BJ (cell line): Measurements from ENCODE around the gene ITGB4. TPM values are rescaled to one million over a fixed set of nuclear protein-coding genes. Genes with fewer than 3 reads are reported as not detected.

Source experiments
- CTCF ChIA-PET: fragments of 350-600 bp; formaldehyde crosslinking; extraction: SDS; loops from one replicate; lab custom pipeline; 2021; ENCODE audit warnings: antibody characterized with exemption, inconsistent platforms; lab: Yijun Ruan, JAX
- POLR2A ChIA-PET: fragments of 300-600 bp; sonication (Branson Sonifier 250); formaldehyde crosslinking; extraction: SDS; loops from one replicate; lab custom pipeline; 2021; ENCODE audit warnings: antibody characterized with exemption; lab: Charles Lee
- DNase-seq: peaks from one replicate; pipeline ENCODE4 v3.0.0-alpha.2; 2011; ENCODE audit warnings: low read depth
- H3K27me3 ChIP-seq: 2 replicates; pipeline ENCODE4 v1.6.0; 2011; ENCODE audit warnings: low read length; ENCODE audit not compliant: control insufficient read depth, insufficient read depth
- H3K36me3 ChIP-seq: 2 replicates; pipeline ENCODE4 v1.5.1; 2011; ENCODE audit warnings: low read length; ENCODE audit not compliant: control insufficient read depth, insufficient read depth
- H3K4me3 ChIP-seq: 2 replicates; pipeline ENCODE4 v1.5.1; 2011; ENCODE audit warnings: low read depth, mild to moderate bottlenecking, control low read depth, low read length
- CTCF ChIP-seq: IDR thresholded peaks from 2 replicates; pipeline ENCODE4 v1.5.1; 2011; ENCODE audit warnings: low read depth, mild to moderate bottlenecking, control low read depth, inconsistent platforms, low read length, moderate library complexity; ENCODE audit not compliant: insufficient read depth
- polyA plus RNA-seq: library from polyadenylated mRNA; depleted of rRNA; stranded (reverse); fragments of >200 nt; gene quantifications from 2 replicates; pipeline ENCODE4 v1.2.3, GENCODE V29; 2011

The ITGB4 gene
- polyA plus RNA-seq, 1 experiment = 2.3 TPM

- TF ChIP-seq CTCF = no peak
- DNase-seq = no peak
- CTCF ChIA-PET = interaction anchor here (0.7 to 4.9 kb wide), 26 partner anchors 8 to 236 kb away, joined by 3 to 35 read pairs (median 4); partner anchors contain the start of genes GALK1, MRPL38, TRIM47 and TRIM65
- H3K4me3 ChIP-seq = peak overlapping the region; percentile 23
- peaks cover under 1% of the 10 kb centered on the region for H3K36me3 ChIP-seq
- POLR2A ChIA-PET = interaction anchor here (1.3 kb wide), 2 partner anchors 71 to 110 kb away, joined by 3 to 18 read pairs; partner anchors contain the start of gene WBP2
- no peaks in the 10 kb centered on the region for H3K27me3 ChIP-seq
These were observed 62.7 kb downstream of the ITGB4 start for GRCh38 chr17:75783803-75784472.

GRCh38 chr17:75784473-75785015 lies 63.3 kb downstream of the ITGB4 start, which contains the start of gene UNK:
Gene UNK (plus strand): TSS chr17:75784806. CDS start chr17:75784881, 75 bp downstream.
- Histone ChIP-seq H3K4me3 (peak within 1 kb of the TSS; percentile 68), H3K36me3 (no peaks in the 10 kb centered on the region), H3K27me3 (no peaks in the 10 kb centered on the region)
- ChIA-PET POLR2A (interaction anchor here (0.7 to 1.3 kb wide), 2 partner anchors 110 to 288 kb away, joined by 12 to 18 read pairs; no protein-coding TSS in a partner anchor), CTCF (interaction anchor here (0.5 to 4.9 kb wide), 8 partner anchors 12 to 528 kb away, joined by 3 to 35 read pairs (median 6); partner anchors contain the start of genes GALK1 and MRPL38)
- DNase-seq = peak; percentile 94
- TF ChIP-seq CTCF = no peak

GRCh38 chr17:75785016-75785890 lies 64.0 kb downstream of the ITGB4 start:
- CTCF ChIA-PET = interaction anchor here (0.5 to 4.9 kb wide), 4 partner anchors 10 to 528 kb away, joined by 4 to 35 read pairs (median 4); partner anchors contain the start of gene GALK1
- POLR2A ChIA-PET = interaction anchor here (0.7 to 1.5 kb wide), 3 partner anchors 9 to 287 kb away, joined by 4 to 18 read pairs (median 12); no protein-coding TSS in a partner anchor

GRCh38 chr17:75791254-75791653 lies 70.0 kb downstream of the ITGB4 start:
- H3K36me3 ChIP-seq = peaks cover 1% of the 10 kb centered on the region
- H3K27me3 ChIP-seq = no peaks in the 10 kb centered on the region
- ChIA-PET POLR2A (interaction anchor here (1.2 kb wide), 1 partner anchor 11 kb away, joined by 7 read pairs; no protein-coding TSS in a partner anchor), CTCF (interaction anchor here (1.2 kb wide), 1 partner anchor 39 kb away, joined by 3 read pairs; no protein-coding TSS in a partner anchor)
- H3K4me3 ChIP-seq = no peak overlapping the region
- TF ChIP-seq CTCF = no peak
- no peak for DNase-seq

More at GRCh38 chr17:75785016-75785890, 64.0 kb downstream of the ITGB4 start:
- no peaks in the 10 kb centered on the region for H3K27me3 ChIP-seq
- H3K36me3 ChIP-seq = no peaks in the 10 kb centered on the region
- TF ChIP-seq CTCF = no peak
- H3K4me3 ChIP-seq = peak overlapping the region; percentile 68
- no peak for DNase-seq
